ENCODE results near the gene AKT3. TPM values are rescaled to one million over a fixed set of nuclear protein-coding genes. Genes with fewer than 3 reads are reported as not detected.

Gene AKT3
- total RNA-seq, 2 experiments from 2014 or later: 31.7 to 34.6 TPM

DNA sequence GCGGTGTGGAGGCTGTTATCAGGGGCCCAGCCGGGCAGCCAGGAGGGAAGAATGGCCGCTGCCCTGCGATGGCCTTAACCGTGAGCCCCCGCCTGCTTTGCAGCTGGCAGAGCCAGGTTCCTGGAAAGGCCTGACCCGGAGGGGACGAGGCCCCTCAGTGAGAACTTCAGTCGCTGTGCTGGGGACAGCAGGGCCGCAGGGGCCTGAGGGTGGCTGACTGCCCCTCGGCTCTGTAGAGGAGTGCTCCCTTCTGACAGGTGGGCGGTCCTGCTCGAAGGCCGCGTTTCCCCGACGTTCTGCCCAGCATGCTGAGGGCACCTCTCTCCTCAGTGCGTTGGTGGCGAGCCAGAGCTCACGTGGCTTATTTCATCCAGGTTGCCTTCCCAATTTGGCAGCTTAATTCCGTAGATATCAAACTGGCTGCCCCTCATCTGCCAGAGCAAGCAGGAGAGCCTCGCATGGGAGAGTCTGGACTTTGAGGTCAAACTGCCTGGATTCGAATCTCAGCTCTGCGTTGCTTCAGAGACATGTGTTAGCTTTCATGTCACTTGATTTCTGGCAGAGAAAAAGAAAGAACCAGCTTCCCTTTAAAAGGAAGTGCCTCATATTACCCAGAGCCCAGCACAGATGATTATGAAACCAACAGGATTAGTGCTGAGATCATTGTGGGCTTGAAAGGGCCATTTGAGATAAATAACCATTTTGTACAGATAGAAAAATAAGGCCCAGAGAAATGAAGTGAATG lies 354.4 kb downstream of the AKT3 start:
- H3K27me3 Mint-ChIP-seq: no peaks in the 10 kb centered on the region
- intact Hi-C loops (cut with micrococcal nuclease): no loop called here
- H3K4me3 Mint-ChIP-seq: no peak overlapping the region
- peaks cover 5% of the 10 kb centered on the region for H3K36me3 Mint-ChIP-seq (ENCODE audit: low read depth)
- DNase-seq (no peak), ATAC-seq (no peak)
- peaks cover 3% of the 10 kb centered on the region for H3K4me1 Mint-ChIP-seq (ENCODE audit: low read depth)
- ChIA-PET POLR2A (no interaction called here), CTCF (no interaction called here)
- H3K9me3 Mint-ChIP-seq: no peaks in the 10 kb centered on the region
- H3K27ac Mint-ChIP-seq: peak overlapping the region; percentile 46
- TF ChIP-seq, protein P1, sequence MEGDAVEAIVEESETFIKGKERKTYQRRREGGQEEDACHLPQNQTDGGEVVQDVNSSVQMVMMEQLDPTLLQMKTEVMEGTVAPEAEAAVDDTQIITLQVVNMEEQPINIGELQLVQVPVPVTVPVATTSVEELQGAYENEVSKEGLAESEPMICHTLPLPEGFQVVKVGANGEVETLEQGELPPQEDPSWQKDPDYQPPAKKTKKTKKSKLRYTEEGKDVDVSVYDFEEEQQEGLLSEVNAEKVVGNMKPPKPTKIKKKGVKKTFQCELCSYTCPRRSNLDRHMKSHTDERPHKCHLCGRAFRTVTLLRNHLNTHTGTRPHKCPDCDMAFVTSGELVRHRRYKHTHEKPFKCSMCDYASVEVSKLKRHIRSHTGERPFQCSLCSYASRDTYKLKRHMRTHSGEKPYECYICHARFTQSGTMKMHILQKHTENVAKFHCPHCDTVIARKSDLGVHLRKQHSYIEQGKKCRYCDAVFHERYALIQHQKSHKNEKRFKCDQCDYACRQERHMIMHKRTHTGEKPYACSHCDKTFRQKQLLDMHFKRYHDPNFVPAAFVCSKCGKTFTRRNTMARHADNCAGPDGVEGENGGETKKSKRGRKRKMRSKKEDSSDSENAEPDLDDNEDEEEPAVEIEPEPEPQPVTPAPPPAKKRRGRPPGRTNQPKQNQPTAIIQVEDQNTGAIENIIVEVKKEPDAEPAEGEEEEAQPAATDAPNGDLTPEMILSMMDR (IDR thresholded peaks at IDR 0.05): no peak

DNA sequence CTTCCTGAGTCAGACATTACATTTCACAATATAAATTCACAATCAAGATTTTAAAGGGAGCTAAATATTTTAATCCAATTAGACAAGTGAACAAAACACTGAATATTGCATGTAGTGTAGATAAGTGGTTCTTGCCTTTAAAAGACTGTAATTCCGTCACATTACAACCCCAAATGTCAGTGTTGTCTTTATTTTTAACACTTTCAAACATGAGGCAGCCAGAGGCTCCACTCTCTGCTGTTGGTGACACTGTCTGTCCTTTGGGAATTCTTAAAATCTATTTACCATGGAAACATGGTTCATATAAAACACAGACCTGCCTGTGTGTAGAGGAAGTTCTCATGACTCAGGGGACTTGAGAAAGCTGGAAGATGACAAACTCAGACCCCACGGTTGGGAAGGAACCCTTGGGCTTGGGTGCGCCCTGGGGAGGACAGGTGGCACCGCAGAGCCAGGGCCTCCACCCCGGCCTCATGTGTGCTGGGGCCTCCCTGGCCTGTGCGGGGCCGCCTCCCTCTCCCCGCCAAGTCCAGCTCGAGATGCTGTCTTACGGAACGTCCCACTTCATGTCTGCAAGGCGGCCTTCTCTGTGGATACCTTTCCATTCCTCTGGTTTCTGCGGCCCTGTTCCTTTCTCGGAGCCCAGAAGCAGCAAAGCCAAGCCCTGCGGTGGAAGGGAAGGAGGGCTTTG lies 355.2 kb downstream of the AKT3 start:
- ATAC-seq (no peak), DNase-seq (no peak)
- no peak overlapping the region for H3K4me3 Mint-ChIP-seq
- ChIA-PET CTCF (no interaction called here), POLR2A (no interaction called here)
- TF ChIP-seq, protein P1 (IDR thresholded peaks at IDR 0.05): no peak
- H3K27me3 Mint-ChIP-seq: no peaks in the 10 kb centered on the region
- H3K9me3 Mint-ChIP-seq: no peaks in the 10 kb centered on the region
- H3K36me3 Mint-ChIP-seq (ENCODE audit: low read depth): peaks cover 2% of the 10 kb centered on the region
- intact Hi-C loops (cut with micrococcal nuclease): no loop called here
- peaks cover 3% of the 10 kb centered on the region for H3K4me1 Mint-ChIP-seq (ENCODE audit: low read depth)
- H3K27ac Mint-ChIP-seq: no peak overlapping the region

DNA sequence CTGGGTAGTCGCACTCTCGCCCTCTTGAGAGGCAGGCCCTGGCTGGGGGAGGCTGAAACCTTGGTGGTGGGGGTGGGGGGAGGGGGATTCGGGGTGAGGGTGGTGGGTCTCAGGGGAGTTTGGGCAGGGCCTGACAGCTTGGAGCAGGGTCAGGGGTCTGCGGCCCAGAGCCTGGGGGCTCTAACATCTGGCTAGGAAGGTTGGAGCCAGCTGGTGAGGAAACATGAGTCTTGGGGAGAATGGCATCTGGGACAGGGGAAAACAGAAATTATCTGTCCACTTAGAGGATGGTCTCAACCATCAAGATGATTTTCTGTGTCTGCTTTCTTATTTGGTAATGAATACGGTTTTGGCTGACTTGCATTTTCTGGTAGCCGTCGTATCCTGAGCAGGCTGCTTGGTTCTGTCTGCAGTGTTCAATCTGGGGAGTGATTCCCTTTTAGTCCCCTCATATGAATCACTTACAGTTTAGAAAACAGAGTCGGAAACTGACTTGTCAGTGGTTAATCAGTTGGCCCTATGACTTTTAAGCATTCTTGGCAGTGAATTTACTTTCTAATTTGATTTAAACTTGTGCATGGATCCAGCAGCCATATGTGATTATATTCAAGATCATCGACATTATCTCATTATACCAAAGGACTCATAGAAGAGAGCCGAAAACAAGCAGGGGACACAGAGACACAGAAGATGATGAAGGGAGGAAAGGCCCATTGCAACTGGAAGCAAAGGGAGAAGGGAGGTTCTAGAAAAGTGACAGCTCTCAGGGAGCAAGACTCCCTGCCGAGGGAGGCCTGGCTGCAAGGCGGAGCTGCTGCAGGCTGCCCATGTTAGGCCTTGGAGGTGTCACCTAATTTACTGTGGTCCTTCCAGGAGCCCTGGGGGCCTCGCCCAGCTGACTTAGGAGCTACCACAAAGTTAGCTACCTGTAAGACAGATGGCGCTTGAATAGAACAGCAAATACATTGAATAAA lies 356.6 kb downstream of the AKT3 start:
- DNase-seq: no peak
- CTCF ChIA-PET: interaction anchor here (1.4 kb wide), 1 partner anchor 14 kb away, joined by 3 read pairs; no protein-coding TSS in a partner anchor
- Mint-ChIP-seq H3K9me3 (no peaks in the 10 kb centered on the region), H3K27ac (no peak overlapping the region), H3K27me3 (no peaks in the 10 kb centered on the region), H3K4me3 (no peak overlapping the region), H3K4me1 (ENCODE audit: low read depth) (peaks cover 3% of the 10 kb centered on the region), H3K36me3 (ENCODE audit: low read depth) (no peaks in the 10 kb centered on the region)
- TF ChIP-seq, protein P1 (IDR thresholded peaks at IDR 0.05): no peak
- POLR2A ChIA-PET: interaction anchor here (0.7 kb wide), 1 partner anchor 11 kb away, joined by 3 read pairs; no protein-coding TSS in a partner anchor
- no peak for ATAC-seq
- intact Hi-C loops (cut with micrococcal nuclease): no loop called here

DNA sequence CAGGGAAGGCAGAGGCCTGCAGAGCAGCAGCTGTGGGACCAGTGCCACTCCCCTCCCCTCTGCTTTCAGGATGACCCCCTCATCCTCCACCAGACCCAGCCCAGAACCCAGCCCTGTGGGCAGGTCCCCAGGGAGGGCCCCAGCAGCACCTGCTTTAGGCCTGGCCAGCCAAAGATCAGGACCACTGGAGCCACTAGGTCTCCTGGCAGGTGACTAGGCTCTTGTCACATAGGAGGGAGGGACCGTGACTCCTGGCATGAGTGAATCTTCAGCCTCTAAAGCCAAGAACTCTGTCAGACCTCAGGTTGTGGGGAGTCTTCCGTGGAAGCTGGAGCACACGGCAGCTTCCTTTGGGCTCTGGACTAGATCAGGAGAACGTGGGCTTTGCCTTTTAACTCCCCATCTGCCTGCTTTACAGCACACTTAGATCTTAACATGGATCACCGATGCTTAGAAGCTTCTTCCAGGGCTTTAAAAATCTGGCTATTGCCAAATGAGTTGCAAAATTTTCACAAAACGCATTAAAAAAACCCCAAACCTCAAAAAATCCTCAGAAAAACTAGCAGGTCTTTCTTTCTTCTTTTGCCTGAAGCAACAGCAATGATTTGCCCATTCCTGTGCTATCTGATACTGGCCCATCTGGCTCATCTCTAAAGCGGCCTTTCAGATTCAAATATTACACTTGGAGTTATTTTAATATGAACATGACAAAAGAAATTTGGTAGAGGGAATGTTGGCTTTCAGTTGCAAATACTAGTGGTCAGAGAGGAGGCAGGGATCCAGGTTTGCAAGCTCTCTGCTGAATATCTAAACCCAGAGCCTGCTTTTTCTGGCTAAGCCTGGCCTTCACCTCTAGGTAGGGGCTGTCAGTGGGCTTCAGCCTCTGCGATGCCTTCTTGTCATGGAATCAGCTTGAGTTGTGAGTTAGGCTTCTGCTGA lies 359.0 kb downstream of the AKT3 start:
- ATAC-seq: no peak
- H3K27ac Mint-ChIP-seq: no peak overlapping the region
- POLR2A ChIA-PET: no interaction called here

More for the DNA sequence above, 359.0 kb downstream of the AKT3 start:
- DNase-seq: no peak
- Mint-ChIP-seq H3K27me3 (no peaks in the 10 kb centered on the region), H3K9me3 (no peaks in the 10 kb centered on the region), H3K4me3 (no peak overlapping the region), H3K4me1 (ENCODE audit: low read depth) (peaks cover 2% of the 10 kb centered on the region), H3K36me3 (ENCODE audit: low read depth) (no peaks in the 10 kb centered on the region)
- CTCF ChIA-PET: interaction anchor here (1.0 to 1.3 kb wide), 2 partner anchors 13 to 147 kb away, joined by 3 read pairs; no protein-coding TSS in a partner anchor
- TF ChIP-seq, protein P1 (IDR thresholded peaks at IDR 0.05): no peak
- intact Hi-C loops (cut with micrococcal nuclease): no loop called here
